HUES64 (cell line): ENCODE results near the gene TMEM132D.
A peak's percentile ranks its signal among the peaks of the same experiment; 100 is the strongest.
"Not testable (repeated sequence)": the region's sequence is repeated elsewhere in the genome, so short reads cannot be mapped to it uniquely, and the experiment has no call there.

Experiments
- H3K27ac ChIP-seq: 2 replicates; pipeline ENCODE4 v1.7.0; 2013; ENCODE audit warnings: low read depth, low read length, inconsistent platforms
- H3K27me3 ChIP-seq: 2 replicates; pipeline ENCODE4 v1.6.1; 2013; ENCODE audit warnings: mild to moderate bottlenecking, low read length; ENCODE audit not compliant: insufficient read depth
- H3K36me3 ChIP-seq: 2 replicates; pipeline ENCODE4 v1.6.1; 2013; ENCODE audit warnings: mild to moderate bottlenecking, low read length; ENCODE audit not compliant: insufficient read depth
- H3K4me1 ChIP-seq: 2 replicates; pipeline ENCODE4 v1.6.1; 2013; ENCODE audit warnings: mild to moderate bottlenecking, low read length, moderate library complexity; ENCODE audit not compliant: insufficient read depth
- H3K4me3 ChIP-seq: 2 replicates; pipeline ENCODE4 v1.5.1; 2013; ENCODE audit warnings: mild to moderate bottlenecking, low read length, moderate library complexity
- H3K9ac ChIP-seq: 2 replicates; pipeline ENCODE4 v1.6.1; 2013; ENCODE audit warnings: mild to moderate bottlenecking, low read depth, low read length
- H3K9me3 ChIP-seq: 2 replicates; pipeline ENCODE4 v1.6.1; 2013; ENCODE audit warnings: low read depth, low read length; ENCODE audit not compliant: insufficient read depth
- WGBS: fragments of 150-250, 120-280 bp; methylation state at CpG from one replicate; pipeline ENCODE4 v1.1.7; 2013; ENCODE audit warnings: missing lambda C conversion rate; 5-methylcytosine and 5-hydroxymethylcytosine counted together

TMEM132D gene

DNA sequence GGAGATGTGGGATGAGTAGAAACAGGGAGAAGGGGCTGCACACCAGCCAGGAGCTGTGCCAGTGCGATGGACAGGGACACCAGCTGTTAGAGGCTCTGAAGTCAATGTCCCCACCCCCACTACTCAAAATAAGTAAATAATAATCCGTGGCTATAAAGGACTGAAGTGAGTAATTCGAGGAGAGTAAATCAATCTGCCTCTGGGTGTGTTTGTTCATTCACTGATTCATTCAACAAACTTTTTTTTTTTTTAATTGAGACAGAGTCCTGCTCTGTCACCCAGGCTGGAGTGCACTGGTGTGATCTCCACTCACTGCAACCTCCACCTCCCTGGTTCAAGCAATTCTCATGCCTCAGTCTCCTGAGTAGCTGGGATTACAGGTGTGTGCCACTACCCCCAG is 363.6 kb downstream of the TMEM132D start:
- Histone ChIP-seq H3K4me1 (no peaks in the 10 kb centered on the region; the same call in 1 of the 2 replicates), H3K4me3 (no peak overlapping the region), H3K9ac (no peak overlapping the region), H3K9me3 (no peaks in the 10 kb centered on the region), H3K27me3 (no peaks in the 10 kb centered on the region), H3K36me3 (no peaks in the 10 kb centered on the region), H3K27ac (no peak overlapping the region)
- WGBS, result 88% methylated on average over 1 of the region's 3 CpGs

- H3K27me3 ChIP-seq, H3K9me3 ChIP-seq, H3K36me3 ChIP-seq, H3K4me3 ChIP-seq, H3K27ac ChIP-seq, H3K4me1 ChIP-seq, H3K9ac ChIP-seq: not testable (repeated sequence)
- 87% methylated on average over 15 of the region's 15 CpGs for WGBS
Observed at GRCh38 chr12:129538724-129539335, 365.0 kb downstream of the TMEM132D start.

- no peaks in the 10 kb centered on the region for H3K9me3 ChIP-seq
- 97% methylated on average over 3 of the region's 3 CpGs for WGBS
- H3K36me3 ChIP-seq, result no peaks in the 10 kb centered on the region
- no peak overlapping the region for H3K4me3 ChIP-seq
- H3K27ac ChIP-seq, result no peak overlapping the region
- H3K4me1 ChIP-seq, result peaks cover 7% of the 10 kb centered on the region
- no peak overlapping the region for H3K9ac ChIP-seq
- H3K27me3 ChIP-seq, result no peaks in the 10 kb centered on the region
Observed at GRCh38 chr12:129538137-129538536, 365.7 kb downstream of the TMEM132D start.

DNA sequence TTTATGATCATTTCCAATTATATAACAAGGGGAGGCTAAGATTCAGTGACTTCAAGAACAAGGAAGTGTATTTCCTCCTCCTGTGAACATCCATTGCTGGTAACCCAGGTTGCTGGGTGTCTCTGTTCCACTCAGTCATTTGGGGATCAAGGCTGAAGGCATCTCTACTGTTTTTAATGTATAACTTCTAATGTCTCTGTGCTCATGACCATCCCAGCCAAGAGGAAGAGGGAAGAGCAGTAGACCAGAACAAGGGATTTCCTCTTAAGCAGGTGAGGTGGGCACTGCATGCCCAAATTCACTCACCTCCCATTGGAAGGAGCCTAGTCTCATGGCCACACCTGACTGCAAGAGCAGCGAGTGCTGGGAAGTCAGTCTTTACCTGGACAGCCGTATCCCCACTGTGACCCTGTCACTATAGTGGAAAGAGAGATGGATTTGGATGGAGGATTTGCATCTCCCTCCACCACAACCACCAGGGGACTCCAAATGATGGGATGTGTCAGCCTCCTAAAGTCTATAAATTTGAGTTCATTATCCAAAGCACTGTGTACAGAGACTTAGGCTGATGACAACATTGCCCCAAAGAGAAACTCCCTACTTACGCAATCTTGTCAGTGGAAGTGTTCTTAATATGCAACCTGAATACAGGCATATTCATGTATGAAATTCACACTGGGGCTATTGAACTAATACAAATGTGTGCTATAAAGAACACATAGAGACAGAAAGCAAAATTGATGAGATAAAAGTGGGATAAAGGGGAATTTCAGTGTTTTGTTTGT is 368.7 kb downstream of the TMEM132D start:
- Histone ChIP-seq H3K36me3 (no peaks in the 10 kb centered on the region), H3K9me3 (no peaks in the 10 kb centered on the region), H3K4me1 (peaks cover 23% of the 10 kb centered on the region), H3K4me3 (no peak overlapping the region), H3K9ac (no peak overlapping the region), H3K27ac (no peak overlapping the region), H3K27me3 (no peaks in the 10 kb centered on the region)
- 100% methylated on average over 2 of the region's 3 CpGs for WGBS

- no peaks in the 10 kb centered on the region for H3K36me3 ChIP-seq
- no peak overlapping the region for H3K27ac ChIP-seq
- H3K9me3 ChIP-seq, result no peaks in the 10 kb centered on the region
- no peak overlapping the region for H3K4me3 ChIP-seq
- H3K4me1 ChIP-seq, result peaks cover 25% of the 10 kb centered on the region
- peak overlapping the region; percentile 4; the same call in 1 of the 2 replicates for H3K9ac ChIP-seq
- no peaks in the 10 kb centered on the region for H3K27me3 ChIP-seq
- 55% methylated on average over 17 of the region's 17 CpGs for WGBS
Observed at GRCh38 chr12:129532707-129533499, 370.9 kb downstream of the TMEM132D start.

DNA sequence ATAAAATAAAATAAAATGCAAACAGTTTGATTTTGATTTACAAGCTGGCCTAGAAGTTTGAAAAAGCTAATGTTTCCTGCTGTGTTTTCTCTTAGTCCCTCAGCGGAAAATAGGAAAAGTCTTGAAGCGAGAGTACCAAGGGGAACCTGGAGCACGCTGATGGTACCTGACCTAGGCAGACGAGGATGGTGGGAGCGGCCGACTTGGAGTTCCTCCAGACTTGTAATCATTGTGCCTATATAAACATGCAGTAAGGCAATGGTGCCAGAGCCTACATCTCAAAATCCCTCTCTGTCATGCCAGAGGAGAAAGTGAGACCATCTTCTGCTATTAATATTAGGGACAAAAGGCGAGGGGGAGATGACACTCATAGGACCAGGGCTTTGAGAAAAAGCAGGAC is 371.7 kb downstream of the TMEM132D start:
- no peaks in the 10 kb centered on the region for H3K9me3 ChIP-seq
- H3K4me1 ChIP-seq, result peaks cover 32% of the 10 kb centered on the region
- H3K27ac ChIP-seq, result no peak overlapping the region
- no peak overlapping the region for H3K9ac ChIP-seq
- WGBS, result 88% methylated on average over 7 of the region's 7 CpGs
- no peaks in the 10 kb centered on the region for H3K27me3 ChIP-seq
- no peak overlapping the region for H3K4me3 ChIP-seq
- no peaks in the 10 kb centered on the region for H3K36me3 ChIP-seq

GRCh38 chr12:129530984-129531383 is 372.8 kb downstream of the TMEM132D start:
- WGBS, result 52% methylated on average over 13 of the region's 13 CpGs
- no peak overlapping the region for H3K9ac ChIP-seq
- H3K27me3 ChIP-seq, result no peaks in the 10 kb centered on the region
- H3K27ac ChIP-seq, result no peak overlapping the region
- H3K36me3 ChIP-seq, result no peaks in the 10 kb centered on the region
- no peaks in the 10 kb centered on the region for H3K9me3 ChIP-seq
- no peak overlapping the region for H3K4me3 ChIP-seq
- peaks cover 32% of the 10 kb centered on the region for H3K4me1 ChIP-seq

- WGBS, result 91% methylated on average over 6 of the region's 6 CpGs
- H3K27me3 ChIP-seq, result no peaks in the 10 kb centered on the region
- H3K9me3 ChIP-seq, result no peaks in the 10 kb centered on the region
- peaks cover 32% of the 10 kb centered on the region for H3K4me1 ChIP-seq
- H3K4me3 ChIP-seq, result no peak overlapping the region
- no peaks in the 10 kb centered on the region for H3K36me3 ChIP-seq
- H3K27ac ChIP-seq, result no peak overlapping the region
- H3K9ac ChIP-seq, result no peak overlapping the region
Observed at GRCh38 chr12:129530517-129530916, 373.3 kb downstream of the TMEM132D start.

GRCh38 chr12:129527506-129527905 is 376.3 kb downstream of the TMEM132D start:
- H3K9ac ChIP-seq, result no peak overlapping the region
- no peaks in the 10 kb centered on the region for H3K36me3 ChIP-seq
- WGBS, result 100% methylated on average over 1 of the region's 3 CpGs
- no peaks in the 10 kb centered on the region for H3K9me3 ChIP-seq
- H3K4me1 ChIP-seq, result peaks cover 21% of the 10 kb centered on the region
- no peak overlapping the region for H3K4me3 ChIP-seq
- H3K27me3 ChIP-seq, result no peaks in the 10 kb centered on the region
- no peak overlapping the region for H3K27ac ChIP-seq

GRCh38 chr12:129523621-129524020 is 380.2 kb downstream of the TMEM132D start:
- H3K4me3 ChIP-seq, result no peak overlapping the region
- H3K9me3 ChIP-seq, result no peaks in the 10 kb centered on the region
- H3K27me3 ChIP-seq, result no peaks in the 10 kb centered on the region
- H3K27ac ChIP-seq, result no peak overlapping the region
- no peaks in the 10 kb centered on the region for H3K36me3 ChIP-seq
- WGBS, result 95% methylated on average over 1 of the region's 2 CpGs
- H3K4me1 ChIP-seq, result peaks cover 9% of the 10 kb centered on the region
- no peak overlapping the region for H3K9ac ChIP-seq

DNA sequence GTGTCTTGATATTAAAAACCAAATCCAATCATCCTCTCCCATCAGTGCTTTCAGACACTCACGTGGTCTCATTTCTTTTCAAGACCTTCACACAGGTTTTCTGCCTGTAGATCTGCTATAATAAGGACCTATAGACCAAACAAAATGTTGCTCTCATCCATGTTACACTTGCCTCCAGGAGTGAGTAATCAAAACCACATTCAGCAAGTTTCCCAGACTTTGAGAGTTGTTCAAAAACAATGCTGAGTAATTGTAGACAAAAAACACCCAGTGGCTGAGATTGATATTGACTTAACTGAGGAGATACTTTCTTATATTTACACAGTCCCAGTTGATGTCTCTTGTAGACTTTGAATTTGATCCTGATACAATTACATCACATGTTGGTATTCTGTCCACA is 383.1 kb downstream of the TMEM132D start:
- no peak overlapping the region for H3K4me3 ChIP-seq
- H3K36me3 ChIP-seq, result no peaks in the 10 kb centered on the region
- no peaks in the 10 kb centered on the region for H3K4me1 ChIP-seq
- H3K9me3 ChIP-seq, result 0 out of 2 replicates have a peak, but pooled peaks cover 5% of the 10 kb centered on the region
- no peaks in the 10 kb centered on the region for H3K27me3 ChIP-seq
- no peak overlapping the region for H3K9ac ChIP-seq
- WGBS, result 93% methylated on average over 1 of the region's 1 CpG
- no peak overlapping the region for H3K27ac ChIP-seq
